Measurements from ENCODE around the gene ATP9B.

Gene ATP9B

GRCh38 chr18:79193826-79194225, 124.6 kb downstream of the ATP9B start (continued):
- TF ChIP-seq, protein P1, sequence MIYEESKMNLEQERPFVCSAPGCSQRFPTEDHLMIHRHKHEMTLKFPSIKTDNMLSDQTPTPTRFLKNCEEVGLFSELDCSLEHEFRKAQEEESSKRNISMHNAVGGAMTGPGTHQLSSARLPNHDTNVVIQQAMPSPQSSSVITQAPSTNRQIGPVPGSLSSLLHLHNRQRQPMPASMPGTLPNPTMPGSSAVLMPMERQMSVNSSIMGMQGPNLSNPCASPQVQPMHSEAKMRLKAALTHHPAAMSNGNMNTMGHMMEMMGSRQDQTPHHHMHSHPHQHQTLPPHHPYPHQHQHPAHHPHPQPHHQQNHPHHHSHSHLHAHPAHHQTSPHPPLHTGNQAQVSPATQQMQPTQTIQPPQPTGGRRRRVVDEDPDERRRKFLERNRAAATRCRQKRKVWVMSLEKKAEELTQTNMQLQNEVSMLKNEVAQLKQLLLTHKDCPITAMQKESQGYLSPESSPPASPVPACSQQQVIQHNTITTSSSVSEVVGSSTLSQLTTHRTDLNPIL (CRISPR knock-in tag; IDR thresholded peaks at IDR 0.05; ENCODE audit: low read depth): no peak

- ATAC-seq: no peak
- TF ChIP-seq, protein P2, sequence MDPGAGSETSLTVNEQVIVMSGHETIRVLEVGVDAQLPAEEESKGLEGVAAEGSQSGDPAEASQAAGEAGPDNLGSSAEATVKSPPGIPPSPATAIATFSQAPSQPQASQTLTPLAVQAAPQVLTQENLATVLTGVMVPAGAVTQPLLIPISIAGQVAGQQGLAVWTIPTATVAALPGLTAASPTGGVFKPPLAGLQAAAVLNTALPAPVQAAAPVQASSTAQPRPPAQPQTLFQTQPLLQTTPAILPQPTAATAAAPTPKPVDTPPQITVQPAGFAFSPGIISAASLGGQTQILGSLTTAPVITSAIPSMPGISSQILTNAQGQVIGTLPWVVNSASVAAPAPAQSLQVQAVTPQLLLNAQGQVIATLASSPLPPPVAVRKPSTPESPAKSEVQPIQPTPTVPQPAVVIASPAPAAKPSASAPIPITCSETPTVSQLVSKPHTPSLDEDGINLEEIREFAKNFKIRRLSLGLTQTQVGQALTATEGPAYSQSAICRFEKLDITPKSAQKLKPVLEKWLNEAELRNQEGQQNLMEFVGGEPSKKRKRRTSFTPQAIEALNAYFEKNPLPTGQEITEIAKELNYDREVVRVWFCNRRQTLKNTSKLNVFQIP (CRISPR knock-in tag; IDR thresholded peaks at IDR 0.05; ENCODE audit: borderline replicate concordance, low read depth): no peak
- TF ChIP-seq GLIS3 (CRISPR knock-in tag; IDR thresholded peaks at IDR 0.05) (no peak), ZNF565 (CRISPR knock-in tag; conservative IDR thresholded peaks at IDR 0.05; ENCODE audit: low read depth) (no peak), CSDC2 (CRISPR knock-in tag; IDR thresholded peaks at IDR 0.05) (no peak), BACH2 (CRISPR knock-in tag; IDR thresholded peaks at IDR 0.05; ENCODE audit: borderline replicate concordance) (no peak), TOX (CRISPR knock-in tag; IDR thresholded peaks at IDR 0.05; ENCODE audit: borderline replicate concordance) (no peak), ESRRG (CRISPR knock-in tag; IDR thresholded peaks at IDR 0.05) (no peak)
- TF ChIP-seq, protein P3, sequence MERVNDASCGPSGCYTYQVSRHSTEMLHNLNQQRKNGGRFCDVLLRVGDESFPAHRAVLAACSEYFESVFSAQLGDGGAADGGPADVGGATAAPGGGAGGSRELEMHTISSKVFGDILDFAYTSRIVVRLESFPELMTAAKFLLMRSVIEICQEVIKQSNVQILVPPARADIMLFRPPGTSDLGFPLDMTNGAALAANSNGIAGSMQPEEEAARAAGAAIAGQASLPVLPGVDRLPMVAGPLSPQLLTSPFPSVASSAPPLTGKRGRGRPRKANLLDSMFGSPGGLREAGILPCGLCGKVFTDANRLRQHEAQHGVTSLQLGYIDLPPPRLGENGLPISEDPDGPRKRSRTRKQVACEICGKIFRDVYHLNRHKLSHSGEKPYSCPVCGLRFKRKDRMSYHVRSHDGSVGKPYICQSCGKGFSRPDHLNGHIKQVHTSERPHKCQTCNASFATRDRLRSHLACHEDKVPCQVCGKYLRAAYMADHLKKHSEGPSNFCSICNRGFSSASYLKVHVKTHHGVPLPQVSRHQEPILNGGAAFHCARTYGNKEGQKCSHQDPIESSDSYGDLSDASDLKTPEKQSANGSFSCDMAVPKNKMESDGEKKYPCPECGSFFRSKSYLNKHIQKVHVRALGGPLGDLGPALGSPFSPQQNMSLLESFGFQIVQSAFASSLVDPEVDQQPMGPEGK (CRISPR knock-in tag; IDR thresholded peaks at IDR 0.05; ENCODE audit: borderline replicate concordance): no peak
- TF ChIP-seq, protein P4, sequence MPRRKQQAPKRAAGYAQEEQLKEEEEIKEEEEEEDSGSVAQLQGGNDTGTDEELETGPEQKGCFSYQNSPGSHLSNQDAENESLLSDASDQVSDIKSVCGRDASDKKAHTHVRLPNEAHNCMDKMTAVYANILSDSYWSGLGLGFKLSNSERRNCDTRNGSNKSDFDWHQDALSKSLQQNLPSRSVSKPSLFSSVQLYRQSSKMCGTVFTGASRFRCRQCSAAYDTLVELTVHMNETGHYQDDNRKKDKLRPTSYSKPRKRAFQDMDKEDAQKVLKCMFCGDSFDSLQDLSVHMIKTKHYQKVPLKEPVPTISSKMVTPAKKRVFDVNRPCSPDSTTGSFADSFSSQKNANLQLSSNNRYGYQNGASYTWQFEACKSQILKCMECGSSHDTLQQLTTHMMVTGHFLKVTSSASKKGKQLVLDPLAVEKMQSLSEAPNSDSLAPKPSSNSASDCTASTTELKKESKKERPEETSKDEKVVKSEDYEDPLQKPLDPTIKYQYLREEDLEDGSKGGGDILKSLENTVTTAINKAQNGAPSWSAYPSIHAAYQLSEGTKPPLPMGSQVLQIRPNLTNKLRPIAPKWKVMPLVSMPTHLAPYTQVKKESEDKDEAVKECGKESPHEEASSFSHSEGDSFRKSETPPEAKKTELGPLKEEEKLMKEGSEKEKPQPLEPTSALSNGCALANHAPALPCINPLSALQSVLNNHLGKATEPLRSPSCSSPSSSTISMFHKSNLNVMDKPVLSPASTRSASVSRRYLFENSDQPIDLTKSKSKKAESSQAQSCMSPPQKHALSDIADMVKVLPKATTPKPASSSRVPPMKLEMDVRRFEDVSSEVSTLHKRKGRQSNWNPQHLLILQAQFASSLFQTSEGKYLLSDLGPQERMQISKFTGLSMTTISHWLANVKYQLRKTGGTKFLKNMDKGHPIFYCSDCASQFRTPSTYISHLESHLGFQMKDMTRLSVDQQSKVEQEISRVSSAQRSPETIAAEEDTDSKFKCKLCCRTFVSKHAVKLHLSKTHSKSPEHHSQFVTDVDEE (CRISPR knock-in tag; IDR thresholded peaks at IDR 0.05): no peak
- TF ChIP-seq, protein P5, sequence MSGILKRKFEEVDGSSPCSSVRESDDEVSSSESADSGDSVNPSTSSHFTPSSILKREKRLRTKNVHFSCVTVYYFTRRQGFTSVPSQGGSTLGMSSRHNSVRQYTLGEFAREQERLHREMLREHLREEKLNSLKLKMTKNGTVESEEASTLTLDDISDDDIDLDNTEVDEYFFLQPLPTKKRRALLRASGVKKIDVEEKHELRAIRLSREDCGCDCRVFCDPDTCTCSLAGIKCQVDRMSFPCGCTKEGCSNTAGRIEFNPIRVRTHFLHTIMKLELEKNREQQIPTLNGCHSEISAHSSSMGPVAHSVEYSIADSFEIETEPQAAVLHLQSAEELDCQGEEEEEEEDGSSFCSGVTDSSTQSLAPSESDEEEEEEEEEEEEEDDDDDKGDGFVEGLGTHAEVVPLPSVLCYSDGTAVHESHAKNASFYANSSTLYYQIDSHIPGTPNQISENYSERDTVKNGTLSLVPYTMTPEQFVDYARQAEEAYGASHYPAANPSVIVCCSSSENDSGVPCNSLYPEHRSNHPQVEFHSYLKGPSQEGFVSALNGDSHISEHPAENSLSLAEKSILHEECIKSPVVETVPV (CRISPR knock-in tag; IDR thresholded peaks at IDR 0.05): no peak
Measured at GRCh38 chr18:79195716-79196683, 126.8 kb downstream of the ATP9B start.

GRCh38 chr18:79197531-79197930, 128.3 kb downstream of the ATP9B start:
- no peak for ATAC-seq
- TF ChIP-seq TOX (CRISPR knock-in tag; IDR thresholded peaks at IDR 0.05; ENCODE audit: borderline replicate concordance): no peak
- no peak for TF ChIP-seq BACH2 (CRISPR knock-in tag; IDR thresholded peaks at IDR 0.05; ENCODE audit: borderline replicate concordance)
- no peak for TF ChIP-seq OSR1 (CRISPR knock-in tag; IDR thresholded peaks at IDR 0.05)

DNA sequence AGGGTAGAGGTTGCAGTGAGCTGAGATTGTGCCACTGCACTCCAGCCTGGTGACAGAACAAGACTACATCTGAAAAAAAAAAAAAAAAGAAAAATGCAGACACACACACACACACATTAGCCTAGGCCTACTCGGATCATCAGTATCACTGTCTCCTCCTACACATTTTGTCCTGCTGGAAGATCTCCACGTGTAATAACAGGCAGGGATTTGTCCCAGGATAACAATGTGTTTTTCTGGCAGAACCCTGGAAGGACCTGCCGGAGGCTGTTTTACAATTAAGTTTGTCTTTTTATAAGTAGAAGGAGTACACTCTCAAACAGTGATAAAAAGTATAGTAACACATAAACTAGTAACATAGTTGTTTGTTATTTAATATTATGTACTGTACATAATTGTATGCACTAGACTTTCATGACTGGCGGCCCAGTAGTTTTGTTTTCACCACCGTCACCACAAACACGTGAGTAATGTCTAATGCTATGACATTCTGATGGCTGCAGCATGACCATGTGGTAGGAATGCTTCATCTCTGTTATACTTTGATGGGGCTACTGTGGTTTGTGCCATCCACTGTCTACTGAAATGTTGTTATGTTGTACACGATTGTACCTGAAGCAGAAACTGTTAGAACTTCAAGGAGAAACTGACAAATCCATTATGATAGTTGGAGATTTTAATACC, 130.6 kb downstream of the ATP9B start:
- no peak for ATAC-seq
- no peak for TF ChIP-seq RARB (CRISPR knock-in tag; IDR thresholded peaks at IDR 0.05)
- TF ChIP-seq, protein P4 (CRISPR knock-in tag; IDR thresholded peaks at IDR 0.05): no peak
- TF ChIP-seq BACH2 (CRISPR knock-in tag; IDR thresholded peaks at IDR 0.05; ENCODE audit: borderline replicate concordance): no peak
- TF ChIP-seq, protein P5 (CRISPR knock-in tag; IDR thresholded peaks at IDR 0.05): no peak
- no peak for TF ChIP-seq CSDC2 (CRISPR knock-in tag; IDR thresholded peaks at IDR 0.05)
- TF ChIP-seq, protein P1 (CRISPR knock-in tag; IDR thresholded peaks at IDR 0.05; ENCODE audit: low read depth): no peak
- TF ChIP-seq ZNF565 (CRISPR knock-in tag; conservative IDR thresholded peaks at IDR 0.05; ENCODE audit: low read depth): no peak
- TF ChIP-seq SNAI2 (CRISPR knock-in tag; IDR thresholded peaks at IDR 0.05): no peak
- TF ChIP-seq TCF4 (CRISPR knock-in tag; IDR thresholded peaks at IDR 0.05; ENCODE audit: borderline replicate concordance): no peak
- TF ChIP-seq ZC3H10 (CRISPR knock-in tag; IDR thresholded peaks at IDR 0.05): no peak
- no peak for TF ChIP-seq ZNF70 (CRISPR knock-in tag; IDR thresholded peaks at IDR 0.05)
